DND-41 (cell line): ENCODE results near the gene ATP6V0C.

Source experiments
- CTCF ChIP-seq: IDR thresholded peaks from 2 replicates; pipeline ENCODE4 v1.5.1; 2012; ENCODE audit warnings: borderline replicate concordance, low read length, moderate library complexity, mild to moderate bottlenecking; ENCODE audit not compliant: poor library complexity, severe bottlenecking; ENCODE audit errors: extremely low read depth
- EZH2 ChIP-seq: IDR thresholded peaks from 3 replicates; pipeline ENCODE4 v1.6.1; 2012; ENCODE audit warnings: borderline replicate concordance, low read depth, mild to moderate bottlenecking, moderate library complexity, low read length, inconsistent platforms; ENCODE audit not compliant: severe bottlenecking

GRCh38 chr16:2487903-2488531 lies 25.7 kb upstream of the ATP6V0C start:
- no peak for TF ChIP-seq CTCF
- no peak for TF ChIP-seq EZH2
